Kidney (tissue), 14 donors: ENCODE data around the gene FAM13C. TPM values are rescaled to one million over a fixed set of nuclear protein-coding genes. Genes with fewer than 3 reads are reported as not detected.

Experiments
- DNase-seq, 5 donors: peaks; one replicate each; pipeline ENCODE4 v3.0.0-alpha.2; 2013 to 2020
- FAIRE-seq: peaks from 2 replicates; lab custom pipeline; 2012; peaks lifted over from hg19 to GRCh38; lab: Jason Lieb, UNC
- H3K27ac ChIP-seq, 2 donors: one replicate each; pipeline ENCODE4 v1.7.0; 2013; ENCODE audit warnings: low read depth in 2 of 2, low read length in 2 of 2, inconsistent platforms in 1 of 2
- H3K27me3 ChIP-seq: one replicate; pipeline ENCODE4 v1.7.1; 2013; ENCODE audit warnings: low read length, inconsistent platforms; ENCODE audit not compliant: control insufficient read depth, insufficient read depth
- H3K36me3 ChIP-seq, 3 donors: one replicate each; pipeline versions ENCODE4 v1.7.0 to v1.7.1; 2013; ENCODE audit warnings: low read length in 3 of 3, control low read depth in 1 of 3, inconsistent platforms in 1 of 3; ENCODE audit not compliant: insufficient read depth in 3 of 3, control insufficient read depth in 2 of 3
- H3K4me1 ChIP-seq, 3 donors: one replicate each; pipeline versions ENCODE4 v1.7.0 to v1.7.1; 2013; ENCODE audit warnings: low read length in 3 of 3, inconsistent platforms in 1 of 3, low read depth in 1 of 3; ENCODE audit not compliant: control insufficient read depth in 2 of 3, insufficient read depth in 2 of 3
- H3K4me3 ChIP-seq, 3 donors: one replicate each; pipeline versions ENCODE4 v1.7.0 to v1.8.1; 2013; ENCODE audit warnings: low read length in 3 of 3, control low read depth in 1 of 3, inconsistent platforms in 1 of 3
- H3K9ac ChIP-seq, 3 donors: one replicate each; pipeline versions ENCODE4 v1.7.0 to v1.7.1; 2013; ENCODE audit warnings: low read length in 3 of 3, control low read depth in 1 of 3, inconsistent platforms in 1 of 3
- H3K9me3 ChIP-seq, 3 donors: one replicate each; pipeline versions ENCODE4 v1.7.0 to v1.7.1; 2013; ENCODE audit warnings: low read length in 3 of 3, control low read depth in 1 of 3, inconsistent platforms in 1 of 3; ENCODE audit not compliant: control insufficient read depth in 2 of 3, insufficient read depth in 1 of 3
- intact Hi-C: fragments of 100-400 bp; cut with DNase I; formaldehyde crosslinking; loops from one replicate; pipeline ENCODE4 v1.11.1; 2022
- polyA plus RNA-seq: library from polyadenylated mRNA; stranded (reverse); fragments of 350-450 nt; fragmentation: Illumina TruSeq; extraction: RNeasy Lipid Tissue Mini Kit (QIAGEN cat#74804); gene quantifications from one replicate; pipeline ENCODE4 v1.2.3, GENCODE V29; 2014; ENCODE audit warnings: low read depth, low replicate concordance; ENCODE audit not compliant: insufficient read depth
- total RNA-seq: library from RNA; stranded (reverse); fragmentation: NEBNext Ultra II Directional; extraction: Animal tissue kit (Norgen Biotek cat#: 25700); gene quantifications from one replicate; pipeline ENCODE4 v1.2.1, GENCODE V29; 2021
- TF ChIP-seq, protein P1 (sequence below): IDR thresholded peaks from 3 replicates; pipeline ENCODE4 v1.5.1; 2012; ENCODE audit warnings: mild to moderate bottlenecking, moderate library complexity, borderline replicate concordance; ENCODE audit not compliant: insufficient read depth; ENCODE audit errors: extremely low read depth
- donor health status: control.
- donor health status: control.
- donor health status: control.
- donor health status: control.
- donor health status: control.
- donor health status: DM: yes; HTN: yes; CAD: no.
- donor health status: Normal renal cell carcinoma (clear cell type).

Gene FAM13C
- total and polyA plus RNA-seq, 2 donors from 2014 or later, result 1.5 to 8.8 TPM

- Histone ChIP-seq H3K27me3 (no peaks in the 10 kb centered on the region), H3K4me3 (no peak overlapping the region), H3K4me1 (no peaks in the 10 kb centered on the region), H3K9me3 (no peaks in the 10 kb centered on the region), H3K9ac (no peak overlapping the region), H3K27ac (no peak overlapping the region), H3K36me3 (peaks cover 0 to 1% (median 0%) of the 10 kb centered on the region in 3 donors)
- TF ChIP-seq, protein P1, sequence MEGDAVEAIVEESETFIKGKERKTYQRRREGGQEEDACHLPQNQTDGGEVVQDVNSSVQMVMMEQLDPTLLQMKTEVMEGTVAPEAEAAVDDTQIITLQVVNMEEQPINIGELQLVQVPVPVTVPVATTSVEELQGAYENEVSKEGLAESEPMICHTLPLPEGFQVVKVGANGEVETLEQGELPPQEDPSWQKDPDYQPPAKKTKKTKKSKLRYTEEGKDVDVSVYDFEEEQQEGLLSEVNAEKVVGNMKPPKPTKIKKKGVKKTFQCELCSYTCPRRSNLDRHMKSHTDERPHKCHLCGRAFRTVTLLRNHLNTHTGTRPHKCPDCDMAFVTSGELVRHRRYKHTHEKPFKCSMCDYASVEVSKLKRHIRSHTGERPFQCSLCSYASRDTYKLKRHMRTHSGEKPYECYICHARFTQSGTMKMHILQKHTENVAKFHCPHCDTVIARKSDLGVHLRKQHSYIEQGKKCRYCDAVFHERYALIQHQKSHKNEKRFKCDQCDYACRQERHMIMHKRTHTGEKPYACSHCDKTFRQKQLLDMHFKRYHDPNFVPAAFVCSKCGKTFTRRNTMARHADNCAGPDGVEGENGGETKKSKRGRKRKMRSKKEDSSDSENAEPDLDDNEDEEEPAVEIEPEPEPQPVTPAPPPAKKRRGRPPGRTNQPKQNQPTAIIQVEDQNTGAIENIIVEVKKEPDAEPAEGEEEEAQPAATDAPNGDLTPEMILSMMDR, result no peak
- FAIRE-seq, result no peak
- no peak for DNase-seq
- intact Hi-C loops, result no loop called here
Measured at GRCh38 chr10:59271160-59271559, 91.2 kb downstream of the FAM13C start.

GRCh38 chr10:59270492-59270891, 91.9 kb downstream of the FAM13C start:
- H3K27ac ChIP-seq, result no peak overlapping the region
- H3K27me3 ChIP-seq, result no peaks in the 10 kb centered on the region
- no peak overlapping the region for H3K9ac ChIP-seq
- H3K9me3 ChIP-seq, result no peaks in the 10 kb centered on the region
- no peak overlapping the region for H3K4me3 ChIP-seq
- H3K4me1 ChIP-seq, result no peaks in the 10 kb centered on the region
- H3K36me3 ChIP-seq, result peaks cover 0 to 2% (median 0%) of the 10 kb centered on the region in 3 donors
- FAIRE-seq, result no peak
- TF ChIP-seq, protein P1, result no peak
- no peak for DNase-seq
- intact Hi-C loops, result no loop called here

DNA sequence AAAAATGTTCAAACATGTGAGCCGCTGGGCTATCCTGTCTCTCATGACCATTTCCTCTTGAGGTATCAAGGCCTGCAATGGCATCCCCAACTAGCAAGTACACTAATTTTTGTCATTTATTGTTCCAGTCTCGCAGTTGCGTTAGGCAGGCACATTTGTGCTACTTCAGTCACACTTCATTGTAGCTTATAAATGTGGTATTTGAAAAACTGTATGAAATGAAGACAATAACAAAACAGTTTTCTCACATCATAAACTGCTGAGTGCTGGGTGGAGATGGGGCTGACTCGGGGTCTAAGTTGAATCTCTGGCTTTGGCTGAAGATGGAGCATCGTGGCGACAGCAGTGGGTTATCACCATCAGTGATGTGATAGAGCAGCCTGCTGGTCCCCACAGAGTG, 92.7 kb downstream of the FAM13C start:
- intact Hi-C loops, result no loop called here

More for the DNA sequence above, 92.7 kb downstream of the FAM13C start:
- peaks cover 0 to 2% (median 0%) of the 10 kb centered on the region in 3 donors for H3K36me3 ChIP-seq
- H3K9ac ChIP-seq, result no peak overlapping the region
- H3K9me3 ChIP-seq, result no peaks in the 10 kb centered on the region
- H3K4me1 ChIP-seq, result no peaks in the 10 kb centered on the region
- no peaks in the 10 kb centered on the region for H3K27me3 ChIP-seq
- no peak for FAIRE-seq
- H3K27ac ChIP-seq, result no peak overlapping the region
- DNase-seq, result no peak
- H3K4me3 ChIP-seq, result no peak overlapping the region
- TF ChIP-seq, protein P1, result no peak
